Stimulated activated naive CD4-positive, alpha-beta T cell (primary cell): ENCODE data around the gene NUP160.
A peak's percentile ranks its signal among the peaks of the same experiment; 100 is the strongest.
"Not testable (repeated sequence)": the region's sequence is repeated elsewhere in the genome, so short reads cannot be mapped to it uniquely, and the experiment has no call there.

Source experiments
- DNase-seq, 6 experiments: peaks; one replicate each; lab custom pipeline; 2025; lab: John Stamatoyannopoulos, UW

The NUP160 gene

DNA sequence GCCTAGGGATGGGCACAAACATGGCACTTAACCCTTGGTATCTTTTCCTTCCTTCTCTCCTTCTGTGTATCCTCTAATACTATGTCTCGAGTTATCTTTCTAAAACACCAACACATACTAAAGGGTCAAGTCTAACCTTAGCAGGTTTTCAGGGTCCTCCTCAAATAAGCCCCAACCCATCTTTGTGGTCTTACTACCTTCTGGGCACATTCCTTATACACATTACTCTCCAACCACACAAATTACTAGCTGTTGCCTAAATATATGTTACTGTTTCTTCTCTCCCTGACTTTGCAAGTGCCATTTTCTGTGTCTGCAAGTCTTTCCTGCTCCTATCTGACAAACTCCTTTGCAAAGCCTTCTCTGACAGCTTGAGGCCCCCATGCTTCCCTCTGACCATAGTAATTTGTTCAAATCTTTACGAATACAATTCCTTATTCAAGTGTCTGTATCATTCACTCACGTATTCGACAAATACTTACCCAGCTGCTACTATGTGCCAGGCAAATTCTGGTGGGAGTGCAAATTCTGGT is 15.8 kb upstream of the NUP160 start:
- DNase-seq, result no peak

DNA sequence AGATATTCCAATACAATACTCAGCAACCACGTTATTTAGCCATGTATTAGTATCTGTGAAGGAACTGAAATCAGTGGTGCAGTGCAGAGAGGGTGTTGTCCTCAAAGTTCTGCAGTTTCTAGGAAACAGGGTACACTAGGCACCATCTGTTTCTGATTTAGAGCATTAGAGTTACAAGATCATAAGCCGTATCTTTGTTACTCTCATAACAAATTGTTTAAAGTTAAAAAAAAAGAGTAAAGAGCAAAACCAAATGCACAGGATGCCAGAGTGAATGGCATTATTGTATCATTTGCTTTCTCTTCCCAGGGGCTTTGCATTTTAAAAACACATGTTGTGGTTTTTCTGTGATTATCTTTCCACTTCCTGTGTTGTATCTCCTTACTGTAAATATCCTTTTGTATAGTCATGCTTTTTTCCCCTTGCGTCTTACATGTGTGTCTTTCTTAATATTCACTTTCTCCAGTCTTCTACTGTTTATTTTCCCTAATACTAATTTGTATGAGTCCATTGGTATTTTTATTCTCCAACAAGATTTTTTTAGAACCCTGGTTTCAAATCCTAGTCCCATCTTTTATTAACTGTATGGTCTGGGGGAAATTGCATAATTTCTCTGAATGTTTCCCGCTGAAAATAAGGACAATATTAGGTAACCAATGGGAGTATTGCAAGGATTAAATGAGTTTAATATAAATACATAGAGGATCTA is 15.2 kb upstream of the NUP160 start:
- peak in 3 of 6 experiments; percentile 67 to 81 (median 71) for DNase-seq

DNA sequence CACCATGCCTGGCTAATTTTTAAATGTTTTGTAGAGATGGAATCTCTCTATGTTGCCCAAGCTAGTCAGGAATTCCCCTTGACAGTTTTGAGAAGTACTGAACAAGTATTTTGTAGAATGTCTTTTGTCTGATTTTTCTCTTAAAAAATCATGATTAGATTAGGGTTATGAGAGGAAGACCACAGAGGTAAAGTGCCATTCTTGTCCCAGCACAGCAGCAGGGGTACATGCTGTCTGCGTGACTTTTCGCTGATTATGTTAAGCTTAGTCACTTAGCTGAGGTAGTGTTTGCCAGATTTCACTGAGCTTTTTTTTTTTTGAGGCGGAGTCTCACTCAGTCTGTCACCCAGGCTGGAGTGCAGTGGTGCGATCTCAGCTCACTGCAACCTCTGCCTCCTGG is 13.6 kb upstream of the NUP160 start:
- peak in 2 of 6 experiments; percentile 7 to 12 for DNase-seq

DNA sequence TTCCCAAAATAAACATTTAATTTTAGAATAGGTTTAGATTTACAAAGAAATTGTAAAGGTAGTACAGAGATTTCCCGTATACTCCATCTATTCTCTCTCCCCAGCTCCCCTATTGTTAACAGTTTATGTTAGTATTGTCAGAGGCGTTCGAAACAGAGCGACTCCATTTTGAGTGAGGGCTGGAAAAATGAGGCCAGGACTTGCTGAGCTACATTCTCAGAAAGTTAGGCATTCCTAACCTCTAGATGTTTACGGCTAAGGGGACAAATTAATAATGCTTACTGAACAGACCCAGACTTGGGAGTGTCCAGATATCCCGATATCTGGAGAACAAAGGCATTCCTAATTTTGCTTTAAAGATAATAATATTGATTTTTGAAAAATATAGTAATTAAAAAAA is 12.4 kb upstream of the NUP160 start:
- no peak for DNase-seq

DNA sequence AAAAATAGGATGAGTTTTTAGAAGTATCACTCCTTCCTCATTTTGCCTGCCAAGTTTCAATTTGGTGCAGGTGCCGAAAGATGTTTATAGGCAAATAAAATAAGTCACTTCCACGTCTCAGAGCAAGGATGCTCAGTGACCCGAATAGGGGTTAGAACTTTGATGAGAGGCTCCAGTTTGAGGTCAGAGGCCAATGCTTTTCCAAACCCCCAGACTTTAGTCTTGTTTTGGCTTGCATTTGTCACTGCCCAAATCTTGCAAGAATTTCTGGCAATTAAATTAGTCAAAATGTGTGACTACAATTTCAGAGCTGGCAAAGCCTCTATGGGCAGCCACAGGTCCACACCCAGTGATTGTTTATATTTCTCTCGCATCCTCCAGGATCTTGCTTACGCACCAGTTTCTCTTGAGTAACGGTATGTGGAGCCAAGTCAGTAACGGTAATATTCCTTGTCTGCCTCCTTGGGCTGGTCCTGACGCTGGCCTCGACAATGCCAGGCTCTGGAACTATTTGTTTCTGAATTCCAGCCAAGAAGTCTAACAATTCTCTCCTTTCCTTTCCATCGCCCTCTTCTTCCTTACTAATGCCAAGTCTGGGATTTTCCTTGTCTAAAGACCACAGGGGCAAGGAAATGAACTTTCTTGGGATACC is 9.9 kb upstream of the NUP160 start:
- no peak for DNase-seq

DNA sequence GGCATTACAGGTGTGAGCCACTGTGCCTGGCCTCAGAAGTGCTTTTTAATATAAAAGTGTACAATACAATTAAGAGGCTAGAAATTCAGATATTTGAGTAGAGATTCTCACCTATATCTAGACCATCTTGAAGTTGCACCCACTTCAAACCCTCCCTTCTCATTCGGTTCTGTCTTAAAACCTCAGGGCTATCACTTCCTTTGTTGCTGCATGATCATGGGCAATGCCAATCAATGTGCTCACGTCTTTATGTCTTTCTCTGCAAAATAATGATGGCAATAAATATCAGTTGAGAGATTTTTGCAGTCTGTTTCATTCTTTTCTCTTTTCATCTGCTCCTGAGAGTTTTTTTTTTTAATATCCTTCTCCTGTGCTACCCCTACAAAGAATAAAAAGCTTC is 9.3 kb upstream of the NUP160 start:
- no peak for DNase-seq

DNA sequence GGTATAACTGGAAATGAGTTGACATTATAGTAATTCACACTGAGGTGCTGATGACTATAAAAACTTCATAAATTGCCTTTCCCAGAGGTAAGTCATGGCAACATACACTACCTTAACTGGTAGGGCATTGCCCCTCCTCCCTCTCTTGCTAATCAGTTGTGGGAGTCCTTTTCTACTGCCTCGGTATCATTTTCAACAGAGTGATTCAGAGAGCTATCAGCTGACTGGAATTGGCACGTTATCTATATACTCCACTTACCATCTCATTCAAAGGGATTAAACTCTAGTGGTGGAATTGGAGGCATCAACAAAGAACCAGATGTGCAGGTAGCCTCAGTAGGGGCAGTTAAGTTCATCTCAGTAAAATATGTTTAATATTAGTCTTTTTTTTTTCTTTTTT is 8.0 kb upstream of the NUP160 start:
- no peak for DNase-seq

DNA sequence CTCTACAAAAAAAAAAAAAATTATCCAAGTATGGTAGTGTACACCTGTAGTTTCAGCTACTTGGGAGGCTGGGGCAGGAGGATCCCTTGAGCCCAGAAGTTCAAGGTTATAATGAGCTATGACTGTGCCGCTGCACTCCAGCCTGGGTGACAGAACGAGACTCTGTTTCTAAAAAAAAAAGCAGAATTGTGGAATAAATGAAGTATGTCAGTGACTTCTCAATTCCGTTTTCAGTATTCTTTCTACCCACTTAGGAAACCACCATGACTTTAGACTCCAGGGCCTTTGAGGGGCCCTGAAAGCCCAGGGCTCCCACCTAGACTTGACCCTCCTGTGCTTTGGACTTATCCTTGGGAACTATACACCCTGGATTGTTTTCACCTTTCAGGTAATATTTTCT is 6.5 kb upstream of the NUP160 start:
- no peak for DNase-seq

DNA sequence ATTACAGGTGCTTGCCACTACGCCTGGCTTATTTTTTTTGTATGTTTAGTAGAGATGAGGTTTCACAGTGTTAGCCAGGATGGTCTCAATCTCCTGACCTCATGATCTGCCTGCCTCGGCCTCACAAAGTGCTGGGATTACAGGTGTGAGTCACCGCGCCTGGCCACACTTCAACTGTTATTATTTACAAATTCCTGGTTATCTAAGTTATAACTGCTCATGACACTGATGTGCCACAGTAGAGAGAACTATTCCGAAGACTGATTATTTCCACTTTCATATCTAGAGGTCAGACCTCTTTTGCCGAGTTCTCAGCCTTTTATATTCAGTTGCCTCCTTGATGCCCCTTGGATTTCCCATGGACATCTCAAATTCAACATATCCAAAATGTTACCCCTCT is 3.9 kb upstream of the NUP160 start:
- no peak for DNase-seq

DNA sequence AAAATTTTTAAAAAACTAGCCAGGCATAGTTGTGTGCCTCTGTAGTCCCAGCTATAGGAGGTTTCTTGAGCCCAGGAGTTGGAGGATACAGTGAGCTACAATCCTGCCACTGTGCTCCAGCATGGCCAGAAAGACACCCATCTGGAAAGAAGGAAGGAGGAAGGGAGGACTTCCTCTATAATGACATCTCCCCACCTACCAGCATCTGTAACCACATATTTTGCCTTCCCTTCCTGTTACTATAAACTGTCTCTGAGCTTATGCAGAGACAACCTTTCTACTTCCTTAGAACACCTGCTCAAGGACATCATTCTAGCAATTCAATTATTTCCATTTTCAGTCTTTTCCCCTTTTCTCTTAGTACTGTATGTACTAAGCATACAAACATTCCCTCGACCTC is 2.2 kb upstream of the NUP160 start:
- peak in 2 of 6 experiments; percentile 10 to 12 for DNase-seq

DNA sequence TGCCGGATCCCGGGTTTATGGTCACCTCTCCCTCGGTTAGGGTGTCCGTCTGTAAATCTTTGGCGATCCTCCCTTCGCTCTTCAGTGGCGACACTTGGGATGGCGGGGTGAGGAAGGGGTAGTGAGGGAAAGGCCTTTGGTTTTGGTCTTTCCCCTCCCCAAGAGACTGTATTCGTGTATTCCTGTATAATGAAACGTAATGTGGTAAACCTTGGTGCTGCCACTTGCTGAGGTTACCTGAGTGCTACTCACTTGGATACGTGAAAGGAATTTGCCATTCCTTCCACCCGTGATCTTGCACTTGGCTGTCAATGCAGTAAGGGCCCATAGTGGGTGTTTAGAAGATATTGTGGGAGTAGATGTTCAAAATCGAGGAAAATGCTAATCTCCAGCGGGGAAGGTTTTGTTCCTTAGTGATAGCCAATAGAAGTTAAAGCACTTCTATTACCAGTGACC is 578 bp upstream of the NUP160 start:
- DNase-seq, result no peak

DNA sequence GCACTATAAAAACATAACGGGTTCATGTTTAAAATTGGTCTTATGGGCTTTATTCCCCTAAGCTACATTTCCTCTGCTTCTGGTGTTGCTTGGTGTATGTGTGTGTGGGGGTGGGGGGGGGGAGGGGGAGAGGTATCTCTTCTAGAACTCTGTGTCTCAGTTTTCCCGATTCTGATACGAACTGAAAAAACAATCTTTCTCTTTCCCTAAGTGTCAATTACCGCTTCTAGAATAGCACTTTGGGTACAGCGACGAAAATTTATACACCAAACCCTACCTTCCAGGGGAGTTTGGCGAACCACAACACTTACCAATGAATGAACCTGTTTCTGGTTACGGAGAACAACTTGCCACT is 636 bp downstream of the NUP160 start:
- no peak for DNase-seq

DNA sequence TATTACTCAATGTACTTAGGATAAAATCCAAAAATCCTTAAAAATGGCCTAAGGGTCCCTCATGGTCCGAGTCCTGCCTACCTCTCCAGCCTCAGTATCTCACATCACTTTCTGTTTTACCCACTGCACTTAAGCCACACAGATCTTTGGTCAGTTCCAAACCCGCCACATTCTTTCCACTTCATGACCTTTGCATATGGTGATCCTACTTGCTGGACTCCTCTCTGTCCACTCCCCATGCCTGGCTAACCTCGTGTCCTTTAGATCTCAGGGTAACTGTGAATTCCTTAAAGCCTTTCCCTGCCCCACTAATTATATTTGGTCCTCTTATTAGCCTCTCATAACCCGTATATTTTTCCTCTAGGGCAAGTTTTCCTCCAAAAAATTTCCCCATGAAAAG is 1.2 kb downstream of the NUP160 start:
- DNase-seq, result no peak

DNA sequence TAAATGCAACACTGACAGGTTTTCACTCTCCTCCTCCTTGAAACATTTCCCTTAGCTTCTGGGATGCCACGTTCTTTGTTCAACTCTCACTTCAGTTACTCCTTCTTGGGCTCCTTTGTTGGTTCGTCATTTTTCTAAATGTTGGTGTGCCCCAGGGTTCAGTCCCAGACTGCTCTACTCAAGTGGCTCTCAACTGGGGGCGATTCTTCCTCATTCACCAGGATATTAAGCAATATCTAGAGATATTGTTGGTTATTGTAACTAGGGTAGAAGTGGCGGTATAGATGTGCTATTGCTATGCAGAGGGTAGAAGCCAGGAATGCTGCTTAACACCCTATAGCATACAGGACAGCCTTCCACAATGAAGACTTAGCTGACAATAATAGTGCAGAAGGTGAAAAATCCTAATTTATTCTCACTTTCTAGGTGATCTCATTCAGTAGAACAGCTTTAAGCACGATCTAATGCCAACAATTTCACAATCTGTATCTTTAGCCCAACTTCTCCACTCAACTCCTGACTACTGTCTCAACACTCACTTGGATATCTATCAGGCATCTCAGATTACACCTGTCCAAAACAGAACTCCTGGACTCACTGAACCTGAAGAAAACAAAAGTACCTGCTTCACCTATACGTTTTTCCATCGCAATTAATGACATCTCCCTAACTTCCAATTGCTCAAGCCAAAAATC is 4.6 kb downstream of the NUP160 start:
- DNase-seq, result no peak

DNA sequence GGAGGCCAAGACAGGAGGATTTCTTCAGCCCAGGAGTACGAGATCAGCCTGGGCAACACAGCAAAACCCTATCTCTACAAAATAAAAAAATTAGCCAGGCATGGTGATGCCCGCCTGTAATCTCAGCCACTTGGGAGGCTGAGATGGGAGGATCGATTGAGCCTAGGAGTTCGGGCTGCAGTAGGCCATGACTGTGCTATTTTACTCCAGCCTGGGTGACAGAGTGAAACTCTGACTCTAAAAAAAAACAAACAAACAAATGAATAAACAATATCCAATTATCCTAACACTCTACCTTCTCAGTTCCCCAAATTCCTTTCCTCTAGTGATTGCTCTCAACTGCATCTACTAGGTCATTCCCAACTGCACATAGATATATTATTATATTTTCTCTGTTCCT is 5.4 kb downstream of the NUP160 start:
- DNase-seq, result no peak

DNA sequence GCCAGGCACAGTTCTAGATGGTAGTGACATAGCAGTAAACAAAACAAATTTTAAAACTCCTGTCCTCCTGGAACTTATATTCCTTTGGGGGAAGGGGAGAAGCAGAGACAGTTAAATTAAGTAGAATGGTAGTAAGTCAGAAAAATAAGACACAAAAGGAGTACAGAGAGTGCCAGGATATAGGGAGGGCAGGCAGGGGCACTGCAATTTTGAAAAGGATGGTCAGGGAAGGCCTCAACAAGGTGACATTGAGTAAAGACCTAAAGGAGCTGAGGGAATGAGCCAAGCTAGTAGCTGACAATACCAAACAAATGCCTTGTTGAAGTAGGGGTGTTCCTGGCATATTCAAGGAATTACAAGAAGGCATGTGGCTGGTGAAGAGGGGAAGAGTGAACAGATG is 10.2 kb downstream of the NUP160 start:
- no peak for DNase-seq

DNA sequence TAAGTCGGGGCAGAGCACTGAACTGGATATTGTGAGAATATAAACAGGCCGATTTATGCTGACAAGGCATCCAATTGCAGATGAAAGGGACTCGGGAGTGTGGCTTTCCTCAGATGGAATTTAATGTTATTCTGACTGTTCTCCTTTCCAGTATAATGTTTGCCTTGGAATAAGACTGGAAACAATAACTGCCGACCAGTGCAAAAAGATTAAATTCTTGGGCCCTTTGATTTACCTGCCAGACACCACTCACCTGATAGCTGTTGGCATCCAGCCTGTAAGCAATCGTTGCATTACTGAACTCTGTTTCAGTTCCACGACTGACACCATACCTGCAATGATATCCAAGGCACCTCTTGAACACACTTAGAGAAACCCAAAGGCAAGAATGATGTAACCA is 10.9 kb downstream of the NUP160 start:
- no peak for DNase-seq

DNA sequence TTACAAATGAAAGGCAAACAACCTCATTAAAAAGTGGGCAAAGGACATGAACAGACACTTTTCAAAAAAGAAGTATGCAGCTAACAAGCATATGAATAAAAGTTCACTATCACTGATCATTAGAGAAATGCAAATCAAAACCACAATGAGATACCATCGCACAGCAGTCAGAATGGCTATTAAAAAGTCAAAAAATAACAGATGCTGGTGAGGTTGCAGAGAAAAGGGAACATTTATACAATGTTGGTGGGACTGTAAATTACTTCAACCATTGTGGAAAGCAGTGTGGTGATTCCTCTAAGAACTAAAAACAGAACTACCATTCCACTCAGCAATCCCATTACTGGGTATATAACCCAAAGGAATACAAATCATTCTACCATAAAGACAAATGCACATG is 18.1 kb downstream of the NUP160 start:
- DNase-seq, result not testable (repeated sequence)

DNA sequence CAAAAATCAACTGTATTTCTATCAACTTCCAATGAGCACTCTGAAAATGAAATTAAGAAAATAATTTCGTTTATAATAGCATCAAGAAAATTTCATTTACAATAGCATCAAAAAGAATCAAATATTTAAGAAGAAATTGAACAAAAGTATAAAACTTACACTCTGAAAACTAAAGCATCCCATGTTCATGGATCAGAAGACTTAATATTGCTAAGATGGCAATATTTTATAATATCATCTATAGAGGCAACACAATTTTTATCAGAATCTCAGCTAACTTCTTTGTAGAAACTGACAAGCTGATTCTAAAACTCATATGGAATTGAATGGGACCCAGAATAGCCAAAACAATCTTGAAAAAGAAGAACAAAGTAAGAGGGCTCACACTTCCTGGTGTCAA is 19.9 kb downstream of the NUP160 start:
- no peak for DNase-seq

DNA sequence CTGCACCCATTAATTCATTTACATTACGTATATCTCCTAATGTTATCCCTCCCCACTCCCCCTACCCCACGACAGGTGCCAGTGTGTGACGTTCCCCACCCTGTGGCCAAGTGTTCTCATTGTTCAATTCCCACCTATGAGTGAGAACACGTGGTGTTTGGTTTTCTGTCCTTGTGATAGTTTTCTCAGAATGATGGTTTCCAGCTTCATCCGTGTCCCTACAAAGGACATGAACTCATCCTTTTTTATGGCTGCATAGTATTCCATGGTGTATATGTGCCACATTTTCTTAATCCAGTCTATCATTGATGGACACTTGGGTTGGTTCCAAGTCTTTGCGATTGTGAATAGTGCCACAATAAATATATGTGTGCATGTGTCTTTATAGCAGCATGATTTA is 25.5 kb downstream of the NUP160 start:
- not testable (repeated sequence) for DNase-seq

DNA sequence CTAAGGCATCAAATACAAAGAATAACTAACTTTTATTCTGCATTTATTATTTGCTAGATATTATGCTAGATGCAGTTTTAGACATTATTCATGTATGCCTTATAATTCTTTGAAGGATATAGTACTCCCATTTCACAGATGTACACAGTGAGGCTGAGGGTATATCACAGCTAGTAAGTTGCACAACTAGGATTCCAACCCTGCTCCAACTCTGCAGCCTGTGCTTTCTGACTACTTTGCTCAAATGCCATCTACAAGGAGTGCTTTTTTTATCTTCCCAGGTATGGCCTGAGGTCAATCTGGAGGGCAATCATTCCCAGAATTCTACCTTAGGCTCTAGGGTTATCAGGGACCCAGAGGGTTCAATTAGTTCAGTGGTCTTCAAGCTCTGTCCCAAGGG is 28.4 kb downstream of the NUP160 start:
- no peak for DNase-seq

DNA sequence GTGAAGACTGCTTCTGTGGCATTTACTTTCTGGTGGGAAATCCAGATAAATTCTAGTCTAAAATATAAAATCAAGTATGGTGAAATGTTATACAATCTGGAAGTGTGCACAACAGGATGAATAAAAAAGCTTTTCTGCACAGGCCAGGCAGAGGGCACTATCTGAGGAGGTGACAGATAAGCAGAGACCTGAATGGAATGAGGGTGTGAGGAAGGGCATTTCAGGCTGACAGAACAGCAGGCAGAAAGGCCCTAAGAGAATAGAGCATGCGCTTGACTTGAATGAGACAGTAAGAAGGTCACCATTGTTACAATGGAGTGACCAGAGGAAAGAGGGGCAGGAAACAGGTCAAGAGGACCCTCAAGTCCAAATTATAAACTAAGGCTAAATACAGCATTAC is 47.4 kb downstream of the NUP160 start:
- DNase-seq, result no peak

DNA sequence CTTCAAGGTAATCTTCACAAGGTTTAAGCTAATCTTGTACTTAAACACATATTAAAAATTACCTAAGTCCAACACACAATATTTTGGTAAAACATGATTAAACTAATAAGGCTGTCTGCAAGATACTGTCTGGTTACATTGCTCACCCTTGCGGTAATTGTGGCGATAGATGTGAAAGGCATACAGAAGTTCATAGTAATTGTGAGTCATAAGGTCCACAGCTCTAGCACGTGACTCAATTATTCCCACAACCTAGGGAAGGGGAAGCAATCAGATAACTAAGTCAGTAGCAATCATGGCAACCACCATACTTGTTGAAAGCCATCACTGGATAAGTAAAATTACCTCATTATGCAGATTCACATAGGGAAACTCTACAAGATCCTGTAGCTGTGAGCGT is 50.5 kb downstream of the NUP160 start:
- no peak for DNase-seq
